HG02798 (cell line): ENCODE measurements around the gene TECPR2.
A peak's percentile ranks its signal among the peaks of the same experiment; 100 is the strongest.
"Not testable (repeated sequence)": the region's sequence is repeated elsewhere in the genome, so short reads cannot be mapped to it uniquely, and the experiment has no call there.

Experiments used
- ATAC-seq: cut with Tn5 transposase; IDR thresholded peaks from one replicate; pipeline ENCODE4 v1.9.1; 2021; ENCODE audit warnings: mild to moderate bottlenecking; ENCODE audit not compliant: unreplicated experiment, poor library complexity

TECPR2 gene

DNA sequence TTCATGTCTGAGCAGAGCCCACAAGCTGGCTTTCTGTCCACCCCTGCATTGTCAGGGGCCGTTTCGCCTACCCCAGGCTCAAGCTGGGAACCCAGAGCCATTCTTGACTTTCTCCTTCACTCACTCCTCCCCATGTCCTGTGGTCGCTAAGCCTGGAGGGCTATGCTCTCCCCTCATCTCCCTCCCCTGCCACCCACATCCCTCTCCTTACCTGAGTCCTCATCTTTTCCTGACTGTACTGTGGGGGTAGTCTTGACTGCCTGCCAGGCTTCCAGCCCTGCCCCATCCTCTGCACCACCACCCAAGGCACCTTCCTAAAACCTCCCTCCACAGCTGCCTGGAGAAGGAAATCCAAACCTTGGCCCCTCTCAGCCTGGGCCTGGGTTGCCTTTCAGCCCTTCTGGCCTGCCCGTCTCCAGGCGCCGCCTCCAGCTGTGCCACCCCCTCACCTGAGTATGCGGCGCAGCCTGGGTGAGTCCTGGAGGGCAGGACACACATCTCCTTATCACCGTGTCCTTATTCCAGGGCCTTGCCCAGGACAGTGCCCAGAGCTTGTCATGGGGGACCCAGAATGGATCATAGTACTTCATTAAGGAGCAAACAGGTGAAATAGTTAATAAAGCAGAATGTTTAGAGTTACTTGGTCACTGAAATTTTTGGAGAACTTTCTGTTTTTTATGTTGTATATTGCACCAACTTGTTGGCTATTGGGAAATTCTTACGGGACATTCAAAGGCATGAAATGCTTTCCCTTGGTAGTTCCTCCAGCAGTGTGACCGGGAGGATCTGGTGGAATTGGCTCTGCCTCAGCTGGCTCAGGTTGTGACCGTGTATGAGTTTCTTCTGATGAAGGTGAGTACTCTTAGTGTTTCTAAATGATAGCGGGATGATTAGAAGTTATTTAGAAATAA lies 28.7 kb upstream of the TECPR2 start:
- ATAC-seq, result no peak

DNA sequence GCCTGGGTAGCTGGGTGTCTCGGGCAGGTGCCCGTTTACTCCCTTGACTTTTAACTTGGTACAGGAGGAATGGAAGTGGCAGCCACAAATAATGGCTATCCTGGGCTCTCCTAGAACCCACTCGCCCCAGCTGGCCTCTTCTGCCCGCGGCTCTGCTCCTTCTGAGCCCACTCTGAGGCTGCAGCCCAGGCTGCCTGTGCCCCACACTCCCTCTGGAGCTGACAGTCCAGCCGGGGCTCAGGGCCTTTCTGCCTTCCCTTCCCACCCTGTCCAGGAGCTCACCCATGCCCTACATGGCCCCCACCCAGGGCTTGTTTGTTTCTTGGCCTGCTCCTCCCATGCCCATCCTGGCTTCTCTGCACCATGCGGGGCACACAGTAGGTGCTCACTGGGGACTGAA lies 27.6 kb upstream of the TECPR2 start:
- no peak for ATAC-seq

DNA sequence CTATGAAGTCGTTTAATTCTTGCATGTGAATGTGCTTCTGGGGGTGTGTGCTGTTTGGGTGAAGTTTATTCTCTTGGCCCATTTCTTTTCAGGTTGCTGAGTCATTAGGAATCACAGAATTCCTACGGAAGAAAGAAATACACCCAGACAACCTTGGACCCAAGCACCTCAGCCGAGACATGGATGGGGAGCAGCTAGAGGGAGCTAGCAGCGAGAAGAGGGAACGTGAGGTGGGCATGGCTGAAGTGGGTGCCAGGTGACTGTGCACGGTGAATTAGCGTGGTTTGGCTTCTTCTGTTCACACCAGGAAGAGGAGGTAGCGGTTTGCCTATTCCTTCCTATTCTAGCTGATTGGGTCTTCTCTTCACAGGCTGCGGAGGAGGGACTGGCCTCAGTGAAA lies 24.0 kb upstream of the TECPR2 start:
- no peak for ATAC-seq

DNA sequence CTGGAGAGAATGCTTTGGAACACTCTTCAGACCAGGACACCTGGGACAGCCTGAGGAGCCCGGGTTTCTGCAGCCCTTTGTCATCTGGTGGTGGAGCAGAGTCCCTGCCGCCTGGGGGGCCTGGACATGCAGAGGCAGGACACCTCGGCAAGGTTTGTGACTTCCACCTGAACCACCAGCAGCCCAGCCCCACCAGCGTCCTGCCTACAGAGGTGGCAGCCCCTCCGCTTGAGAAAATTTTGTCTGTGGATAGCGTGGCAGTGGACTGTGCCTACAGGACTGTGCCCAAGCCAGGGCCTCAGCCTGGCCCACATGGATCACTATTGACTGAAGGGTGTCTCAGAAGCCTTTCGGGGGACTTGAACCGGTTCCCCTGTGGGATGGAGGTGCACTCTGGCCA lies 21.2 kb upstream of the TECPR2 start:
- ATAC-seq, result no peak

DNA sequence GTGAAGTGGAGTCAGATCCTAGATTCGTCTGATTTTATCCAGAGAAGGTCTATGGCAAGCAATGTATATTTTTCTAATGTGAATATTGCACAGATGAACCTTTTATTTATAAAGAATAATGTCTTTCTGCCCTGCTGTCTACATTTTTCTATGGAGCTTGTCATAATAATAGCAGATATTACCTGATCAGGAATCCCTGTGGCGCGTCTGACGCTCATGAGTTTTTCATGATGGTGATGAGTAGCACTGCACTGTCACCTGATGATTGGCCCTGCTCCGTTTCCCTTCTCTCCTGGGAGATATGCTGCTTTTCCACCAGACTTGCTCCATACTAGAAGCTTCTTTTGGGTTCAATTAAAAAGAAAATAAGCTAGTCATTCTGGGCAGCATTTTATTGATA lies 20.5 kb upstream of the TECPR2 start:
- no peak for ATAC-seq

DNA sequence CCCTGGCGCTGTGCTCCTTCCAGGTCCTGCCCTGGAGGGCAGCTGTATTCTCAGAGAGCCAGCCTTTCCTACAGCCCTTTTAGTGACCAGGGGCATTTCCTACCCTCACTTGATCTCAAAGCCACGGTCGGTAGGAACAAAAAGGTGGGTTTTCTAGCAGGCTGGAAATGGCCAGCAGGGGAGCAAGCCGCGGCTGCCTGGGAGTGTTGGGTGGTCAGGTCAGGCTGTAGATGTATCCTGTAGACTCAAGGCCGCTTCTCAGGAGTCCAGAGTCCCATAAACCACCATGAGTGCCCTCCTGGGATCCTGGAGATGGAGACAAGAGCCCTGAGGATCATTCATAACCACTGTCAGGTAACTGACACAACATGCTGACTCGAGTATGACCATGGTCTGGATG lies 18.7 kb upstream of the TECPR2 start:
- no peak for ATAC-seq

DNA sequence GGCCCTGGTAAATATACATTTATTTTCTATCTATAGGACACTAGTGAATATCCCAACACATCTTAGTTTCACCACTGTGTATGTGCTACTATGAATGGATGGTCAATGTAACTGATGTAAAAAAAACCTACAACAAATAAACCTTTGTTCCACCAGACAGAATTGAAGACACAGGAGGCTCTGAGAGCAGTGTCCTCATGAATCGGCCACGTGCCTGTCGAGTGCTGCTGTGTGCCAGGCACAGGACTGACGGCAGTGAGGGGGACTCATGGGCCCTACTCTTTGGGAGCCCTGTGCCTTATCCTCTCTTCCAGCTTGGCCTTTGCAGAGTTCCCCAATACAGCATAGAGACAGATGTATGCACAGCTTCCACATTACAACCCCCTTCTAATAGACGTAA lies 18.3 kb upstream of the TECPR2 start:
- no peak for ATAC-seq

DNA sequence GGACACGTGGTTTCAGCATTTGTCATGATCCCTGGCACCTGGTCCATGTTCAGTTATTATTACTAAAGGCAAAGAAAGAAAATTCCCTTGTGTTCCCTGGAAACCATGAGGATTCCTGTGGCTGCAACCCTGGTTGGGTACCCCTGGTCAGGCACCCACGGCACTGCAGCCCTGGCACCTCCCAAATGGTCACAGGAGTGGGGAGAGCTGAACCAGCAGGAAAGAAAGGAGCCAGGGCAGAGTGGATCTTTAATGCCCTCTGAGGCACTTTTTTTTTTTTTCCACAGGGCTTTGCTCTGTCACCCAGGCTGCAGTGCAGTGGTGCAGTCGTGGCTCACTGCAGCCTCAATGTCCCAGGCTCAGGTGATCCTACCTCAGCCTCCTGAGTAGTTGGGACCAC lies 17.5 kb upstream of the TECPR2 start:
- ATAC-seq, result no peak

DNA sequence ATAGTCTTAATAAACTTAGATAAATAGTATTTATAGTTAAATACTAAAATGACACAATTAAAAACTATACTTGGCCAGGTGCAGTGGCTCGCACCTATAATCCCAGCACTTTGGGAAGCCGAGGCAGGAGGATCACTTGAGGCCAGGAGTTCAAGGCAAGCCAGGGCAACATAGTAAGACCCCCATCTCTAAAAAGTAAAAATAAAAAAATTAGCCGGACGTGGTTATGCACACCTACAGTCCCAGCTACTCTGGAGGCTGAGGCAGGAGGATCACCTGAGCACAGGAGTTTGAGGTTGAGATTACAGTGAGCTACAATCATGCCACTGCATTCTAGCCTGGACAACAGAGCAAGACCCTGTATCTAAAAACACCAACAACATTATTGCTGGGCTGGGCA lies 16.1 kb upstream of the TECPR2 start:
- no peak for ATAC-seq

DNA sequence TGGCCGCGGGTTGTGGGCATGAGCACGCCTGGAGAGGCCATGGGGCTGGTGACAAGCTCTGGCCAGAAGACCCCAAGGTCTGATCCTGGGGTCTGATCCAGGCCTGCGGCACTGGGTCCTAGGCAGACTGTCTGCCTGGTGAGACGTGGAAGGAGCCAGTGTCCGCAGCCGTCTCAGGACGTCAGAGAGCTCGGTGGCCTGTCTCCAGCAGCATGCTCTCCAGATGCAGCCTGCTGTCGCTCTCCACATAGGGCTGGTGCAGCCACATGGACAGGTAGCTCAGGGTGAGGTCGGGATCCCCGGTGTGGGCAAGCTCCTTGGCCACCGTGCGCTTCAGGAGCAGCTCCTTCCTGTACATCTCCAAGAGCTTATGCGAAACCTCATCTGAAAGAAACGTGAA lies 14.4 kb upstream of the TECPR2 start:
- no peak for ATAC-seq

DNA sequence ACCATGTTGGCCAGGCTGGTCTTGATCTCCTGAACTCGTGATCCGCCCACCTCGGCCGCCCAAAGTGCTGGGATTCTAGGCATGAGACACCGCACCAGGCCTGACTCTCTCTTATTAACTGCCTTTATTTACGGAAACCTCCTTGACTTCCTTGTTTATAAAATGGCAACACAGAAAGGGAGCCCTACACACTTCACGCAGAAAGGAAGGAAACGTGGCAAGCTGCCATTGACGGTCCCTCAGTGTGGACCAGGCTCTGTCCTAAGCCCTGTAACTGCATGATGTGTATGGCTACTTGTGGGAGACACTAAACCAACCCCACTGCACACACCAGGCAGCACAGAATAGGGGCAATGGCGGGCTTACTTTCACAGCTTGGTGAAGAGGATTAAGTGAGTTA lies 11.7 kb upstream of the TECPR2 start:
- ATAC-seq, result no peak

DNA sequence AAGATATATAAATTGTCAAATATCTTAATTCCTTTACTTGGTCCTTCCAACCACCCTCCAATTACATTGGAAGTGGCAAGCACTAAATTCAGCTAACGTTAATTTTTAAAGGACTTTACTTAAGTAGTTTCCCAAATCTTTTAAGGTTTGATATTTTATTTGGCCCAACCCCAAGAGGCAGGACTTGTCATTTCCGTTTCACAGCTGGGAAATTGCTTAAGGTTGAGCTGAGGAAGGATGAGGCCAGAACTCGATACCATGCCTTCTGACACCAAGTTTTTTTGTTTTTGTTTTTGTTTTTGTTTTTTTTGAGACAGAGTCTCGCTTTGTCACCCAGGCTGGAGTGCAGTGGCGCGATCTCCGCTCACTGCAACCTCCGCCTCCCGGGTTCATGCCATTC lies 11.1 kb upstream of the TECPR2 start:
- ATAC-seq, result not testable (repeated sequence)

DNA sequence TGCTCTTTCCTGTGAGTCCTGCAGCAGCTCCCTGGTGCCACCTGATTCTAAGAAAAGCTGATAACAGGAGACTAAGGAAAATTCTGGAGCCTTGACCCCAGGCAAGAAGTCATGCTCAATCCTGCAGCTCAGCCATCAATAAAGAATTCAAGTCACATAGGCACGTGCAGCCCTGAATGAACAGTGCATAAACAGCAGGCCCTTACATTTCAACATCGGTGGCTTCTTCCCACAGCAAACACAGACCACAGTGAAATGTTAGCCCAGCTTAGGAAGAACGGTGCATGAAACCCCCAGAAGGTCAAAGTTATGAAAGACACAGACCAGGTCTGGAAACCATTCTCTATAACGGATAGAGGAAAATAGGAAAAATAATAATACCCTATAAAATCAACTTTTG lies 10.5 kb upstream of the TECPR2 start:
- no peak for ATAC-seq

DNA sequence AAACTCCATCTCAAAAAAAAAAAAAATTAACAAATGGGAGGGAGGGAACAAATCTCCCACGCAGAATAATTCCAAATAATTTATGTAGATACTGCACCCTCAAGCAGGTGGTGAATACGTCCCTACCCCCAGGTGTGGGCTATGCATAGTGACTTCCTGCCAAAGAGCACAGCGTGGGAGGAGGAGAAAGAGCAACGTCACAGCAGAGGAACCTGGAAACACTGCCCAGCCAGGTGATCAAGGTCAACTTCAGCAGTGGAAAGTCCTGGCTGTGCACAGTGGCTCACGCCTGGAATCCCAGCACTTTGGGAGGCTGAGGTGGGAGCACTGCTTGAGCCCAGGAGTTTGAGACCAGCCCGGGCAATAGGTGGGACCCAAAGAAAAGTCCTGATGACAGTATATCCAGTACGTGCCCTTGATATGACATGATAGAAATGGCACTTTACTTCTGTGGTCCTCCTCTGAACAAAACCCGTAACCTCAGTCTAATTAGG lies 9.6 kb upstream of the TECPR2 start:
- no peak for ATAC-seq

DNA sequence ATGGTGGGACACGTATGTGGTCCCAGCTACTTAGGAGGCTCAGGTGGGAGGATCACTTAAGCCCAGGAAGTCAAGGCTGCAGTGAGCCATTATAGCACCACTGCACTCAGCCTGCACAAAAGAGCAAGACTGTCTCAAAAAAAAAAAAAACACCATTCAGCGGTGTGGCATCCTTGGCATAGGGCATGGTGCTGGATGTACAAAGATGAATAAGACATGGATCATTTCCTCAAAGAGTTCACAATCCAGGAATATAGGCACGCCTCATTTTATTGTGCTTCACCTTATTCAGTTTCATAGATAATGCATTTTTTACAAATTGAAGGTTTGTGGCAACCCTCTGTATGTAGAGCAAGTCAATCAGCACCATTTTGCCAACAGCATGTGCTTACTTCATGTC lies 6.5 kb upstream of the TECPR2 start:
- ATAC-seq, result no peak

DNA sequence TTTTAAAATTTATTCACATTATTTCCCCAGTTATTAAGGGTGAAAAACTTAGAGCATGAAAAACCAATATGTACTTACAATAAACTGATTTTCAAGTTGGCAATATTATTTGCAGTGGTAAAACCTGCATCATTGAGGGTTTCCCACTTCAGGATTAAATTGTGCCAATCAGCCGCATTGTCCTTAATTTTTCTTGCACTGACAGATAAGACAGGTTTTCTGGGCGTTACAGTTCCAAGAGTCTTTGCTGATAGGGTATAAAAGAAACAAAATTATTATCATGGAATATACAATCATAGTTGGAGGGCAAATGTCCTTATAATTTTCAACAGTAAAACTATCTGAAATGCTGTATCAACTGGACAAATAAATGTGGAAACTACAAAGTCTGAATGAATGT lies 3.4 kb upstream of the TECPR2 start:
- no peak for ATAC-seq

DNA sequence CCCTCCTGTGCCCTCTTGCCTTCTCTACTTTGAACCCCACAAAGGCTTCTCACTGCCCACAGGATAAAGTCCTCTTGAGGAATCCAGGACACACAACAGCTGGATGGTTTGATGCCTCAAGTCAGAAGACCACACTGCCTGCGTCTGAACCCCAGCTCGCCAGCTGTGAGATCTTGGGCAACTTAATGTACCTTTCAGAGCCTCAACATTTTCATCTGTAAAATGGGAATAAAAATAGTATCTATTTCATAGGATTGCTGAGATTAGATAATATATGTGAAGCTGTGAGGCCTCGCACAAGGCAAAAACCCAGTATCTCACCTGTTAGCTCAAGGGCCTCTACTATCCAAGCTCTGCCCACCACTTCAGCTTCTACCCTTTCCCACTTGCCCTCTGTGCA lies 2.4 kb upstream of the TECPR2 start:
- ATAC-seq, result no peak

DNA sequence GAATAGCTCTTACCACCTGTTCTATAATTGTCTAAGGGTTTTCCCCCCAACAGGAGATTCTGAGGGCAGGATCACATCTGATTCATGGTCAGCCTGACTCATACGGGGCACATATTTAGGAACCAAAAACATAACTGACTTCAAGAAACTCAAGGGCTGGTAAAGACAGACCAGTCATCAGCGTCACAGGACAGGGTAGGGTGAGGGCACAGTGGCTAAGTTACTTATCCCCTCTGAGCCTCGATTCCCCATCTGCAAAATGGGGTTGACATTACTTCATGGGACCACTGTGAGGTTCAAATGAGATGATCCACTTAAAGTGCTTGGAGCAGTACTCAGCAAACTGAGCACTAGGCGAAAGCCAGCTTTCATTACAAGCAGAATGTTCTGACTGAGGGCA lies 657 bp upstream of the TECPR2 start:
- peak; percentile 2 for ATAC-seq

DNA sequence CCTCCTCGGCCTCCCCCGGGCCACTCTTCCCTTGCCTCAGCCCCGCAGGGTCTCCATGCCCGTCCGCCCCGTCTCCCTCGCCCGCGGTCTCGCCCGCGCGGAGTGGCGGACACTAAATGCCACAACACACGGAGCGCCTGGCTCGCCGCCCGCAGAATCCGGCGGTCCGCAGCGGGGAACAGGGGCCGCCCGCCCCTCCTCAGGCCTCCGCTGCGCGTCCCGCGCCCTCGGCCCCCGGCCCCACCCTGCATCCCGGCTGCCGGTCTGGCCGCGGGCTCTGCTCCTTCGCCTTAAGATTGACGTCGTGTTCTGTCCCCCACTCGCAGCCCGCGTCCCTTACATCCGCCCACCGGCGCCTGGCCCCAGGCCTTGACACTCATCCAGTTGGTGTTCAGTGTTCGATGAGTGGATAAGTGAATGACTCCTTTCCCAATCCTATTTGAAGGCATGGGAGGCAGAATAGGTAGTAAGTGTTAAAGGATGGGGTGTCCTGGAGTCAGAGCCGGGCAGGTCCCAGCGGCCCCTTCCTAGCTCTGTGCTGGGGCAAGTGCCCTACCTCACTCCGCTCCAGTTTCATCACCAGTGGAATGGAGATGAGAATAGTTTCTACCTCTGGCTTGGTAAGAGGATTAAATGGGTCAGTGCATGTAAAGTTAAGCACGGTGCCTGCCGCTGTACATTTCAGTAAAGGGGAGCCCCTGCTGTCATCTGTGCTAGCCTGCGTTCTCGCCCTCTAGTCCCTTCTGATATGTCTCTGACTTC lies 622 bp downstream of the TECPR2 start:
- peak; percentile 27 for ATAC-seq

DNA sequence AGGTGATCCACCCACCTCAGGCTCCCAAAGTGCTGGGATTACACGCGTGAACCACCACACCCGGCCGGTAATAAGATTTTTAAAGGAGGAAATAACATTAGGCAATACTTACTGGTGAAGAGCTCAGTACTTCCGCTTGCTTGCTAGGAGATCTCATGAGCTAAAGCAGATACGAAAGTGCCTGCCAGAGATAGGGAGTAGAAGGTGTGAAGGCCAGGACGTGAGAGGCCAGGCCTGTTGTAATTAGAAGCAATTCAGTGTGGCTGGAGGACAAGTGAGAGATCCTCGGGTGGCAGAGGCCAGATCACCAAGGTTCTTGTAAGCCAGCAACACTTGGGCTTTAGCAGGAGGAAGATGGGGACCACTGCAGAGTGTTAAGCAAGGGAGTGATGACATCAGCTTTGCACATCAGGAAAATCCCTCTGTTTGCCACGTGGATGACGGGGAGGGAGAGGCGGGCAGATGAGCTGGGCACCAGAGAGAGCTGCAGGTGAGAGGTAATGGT lies 7.6 kb downstream of the TECPR2 start:
- no peak for ATAC-seq

DNA sequence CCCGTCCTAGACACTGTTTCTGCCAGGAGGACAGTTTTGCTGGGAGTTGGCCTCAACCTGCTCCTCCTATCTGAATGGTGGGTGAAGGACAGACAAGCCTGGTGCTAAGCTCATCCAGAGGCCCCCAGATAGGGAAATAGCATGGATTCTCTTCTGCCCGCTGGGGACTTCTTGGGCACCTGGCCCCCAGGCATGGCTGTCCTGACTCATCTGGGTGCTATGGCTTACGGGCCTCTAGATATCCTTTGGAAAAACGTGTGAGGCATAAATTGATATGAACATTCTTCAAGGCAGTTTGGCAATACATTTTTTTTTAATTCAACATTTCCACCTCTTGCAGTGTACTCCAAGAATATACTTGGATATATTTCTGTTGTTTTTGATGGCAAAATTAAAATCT lies 8.6 kb downstream of the TECPR2 start:
- no peak for ATAC-seq
